A549 (cell line): ENCODE results near the gene TYW1B.
"Not testable (repeated sequence)": the region's sequence is repeated elsewhere in the genome, so short reads cannot be mapped to it uniquely, and the experiment has no call there.

ENCODE experiments used
- CEBPB ChIP-seq, 2 experiments: fragments of >200 bp in 1 of 2; sonication (Bioruptor Twin) in 1 of 2; formaldehyde crosslinking in 1 of 2; IDR thresholded peaks; 2 replicates each; pipeline ENCODE4 v1.6.1; 2012 to 2016
- CTCF ChIP-seq: fragments of >200 bp; sonication (Bioruptor Twin); formaldehyde crosslinking; IDR thresholded peaks from 3 replicates; pipeline ENCODE4 v1.5.1; 2016
- EHMT2 ChIP-seq: fragments of 200-600 bp; sonication (generic); IDR thresholded peaks from 2 replicates; pipeline ENCODE4 v1.6.1; 2016; ENCODE audit warnings: antibody characterized with exemption, low read depth, mild to moderate bottlenecking, moderate library complexity
- HOXA7 ChIP-seq: fragments of 250-450 bp; sonication (Bioruptor Pico); IDR thresholded peaks from 2 replicates; pipeline ENCODE4 v1.5.0; 2020; ENCODE audit warnings: mild to moderate bottlenecking, moderate library complexity
- MAFK ChIP-seq: fragments of 450-650 bp; IDR thresholded peaks from 2 replicates; pipeline ENCODE4 v1.6.1; 2014; ENCODE audit not compliant: partially characterized antibody
- MAX ChIP-seq: IDR thresholded peaks from 2 replicates; pipeline ENCODE4 v1.6.1; 2012
- MAZ ChIP-seq: fragments of 150-350 bp; IDR thresholded peaks from 2 replicates; pipeline ENCODE4 v1.6.1; 2014; ENCODE audit warnings: antibody characterized with exemption, low read depth, low read length, borderline replicate concordance
- MYC ChIP-seq: IDR thresholded peaks from 2 replicates; pipeline ENCODE4 v1.6.1; 2012; ENCODE audit warnings: mild to moderate bottlenecking, inconsistent platforms, low read length, improper control_type of control experiment, borderline replicate concordance
- POLR2A ChIP-seq: IDR thresholded peaks from 2 replicates; pipeline ENCODE4 v1.6.1; 2012; ENCODE audit warnings: mild to moderate bottlenecking, low read length
- RAD21 ChIP-seq, 2 experiments: fragments of >200 bp in 1 of 2; sonication (Bioruptor Twin) in 1 of 2; formaldehyde crosslinking in 1 of 2; IDR thresholded peaks in 1 of 2; conservative IDR thresholded peaks in 1 of 2; 2 replicates in 1 of 2; 3 replicates in 1 of 2; pipeline ENCODE4 v1.6.1; 2012 to 2018; ENCODE audit warnings: inconsistent platforms in 1 of 2
- RCOR1 ChIP-seq: fragments of 150-350 bp; IDR thresholded peaks from 2 replicates; pipeline ENCODE4 v1.6.1; 2014; ENCODE audit warnings: antibody characterized with exemption, low read length, low read depth
- REST ChIP-seq: fragments of 200-600 bp; sonication (generic); IDR thresholded peaks from 2 replicates; pipeline ENCODE4 v1.6.1; 2016; ENCODE audit warnings: antibody characterized with exemption, mild to moderate bottlenecking, moderate library complexity
- RFX5 ChIP-seq: fragments of 450-650 bp; IDR thresholded peaks from 2 replicates; pipeline ENCODE4 v1.7.1; 2014; ENCODE audit warnings: antibody characterized with exemption, mild to moderate bottlenecking, moderate library complexity
- SMC3 ChIP-seq: fragments of >200 bp; sonication (Bioruptor Twin); formaldehyde crosslinking; IDR thresholded peaks from 3 replicates; pipeline ENCODE4 v1.6.1; 2018; ENCODE audit warnings: inconsistent platforms

- TF ChIP-seq CTCF; MYC; POLR2A; MAX; CEBPB (IDR thresholded peaks at IDR 0.05); REST; MAZ; MAFK; RAD21 (conservative IDR thresholded peaks at IDR 0.05 in 1 of 2, IDR thresholded peaks at IDR 0.05 in 1 of 2); HOXA7 (CRISPR knock-in tag); EHMT2; SMC3; RFX5; RCOR1: not testable (repeated sequence)
These were observed 27.3 kb upstream of the TYW1B start for GRCh38 chr7:72855261-72855660.
